Keratinocyte (primary cell): ENCODE data around the gene MFSD11.

Source experiments
- EZH2 ChIP-seq: IDR thresholded peaks from one replicate; pipeline ENCODE4 v1.6.1; 2012; ENCODE audit warnings: inconsistent platforms, mild to moderate bottlenecking, low read length, moderate library complexity
- TF ChIP-seq, protein P1 (sequence below), 3 experiments: IDR thresholded peaks in 1 of 3; conservative IDR thresholded peaks in 1 of 3; optimal IDR thresholded peaks in 1 of 3; 2 replicates in 2 of 3; 3 replicates in 1 of 3; pipeline versions ENCODE3 to v1.5.1; 2011; ENCODE audit warnings: low read length in 3 of 3, mild to moderate bottlenecking in 3 of 3, moderate library complexity in 2 of 3, control low read depth in 1 of 3, inconsistent platforms in 1 of 3; ENCODE audit not compliant: insufficient read depth in 2 of 3; ENCODE audit errors: extremely low read depth in 1 of 3

DNA sequence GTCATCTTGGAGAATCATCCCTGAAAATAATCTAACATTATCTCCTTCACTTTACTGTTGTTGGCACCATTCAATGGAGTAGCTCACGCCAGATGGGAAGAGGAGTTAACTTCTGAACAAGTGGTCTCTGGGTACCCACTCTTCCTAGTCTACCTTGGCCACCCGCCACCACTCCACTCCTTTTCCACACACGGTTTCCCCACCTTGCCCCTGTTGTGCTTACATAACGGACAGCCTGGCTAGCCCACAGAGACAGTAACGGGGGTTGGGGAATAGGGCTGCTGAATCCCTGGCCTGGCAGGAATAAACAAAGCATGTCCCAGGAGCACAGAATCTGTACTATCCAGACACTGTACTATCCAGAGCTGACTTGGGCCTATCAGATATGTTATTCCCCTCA, 23.6 kb upstream of the MFSD11 start:
- no peak for TF ChIP-seq EZH2
- TF ChIP-seq, protein P1, sequence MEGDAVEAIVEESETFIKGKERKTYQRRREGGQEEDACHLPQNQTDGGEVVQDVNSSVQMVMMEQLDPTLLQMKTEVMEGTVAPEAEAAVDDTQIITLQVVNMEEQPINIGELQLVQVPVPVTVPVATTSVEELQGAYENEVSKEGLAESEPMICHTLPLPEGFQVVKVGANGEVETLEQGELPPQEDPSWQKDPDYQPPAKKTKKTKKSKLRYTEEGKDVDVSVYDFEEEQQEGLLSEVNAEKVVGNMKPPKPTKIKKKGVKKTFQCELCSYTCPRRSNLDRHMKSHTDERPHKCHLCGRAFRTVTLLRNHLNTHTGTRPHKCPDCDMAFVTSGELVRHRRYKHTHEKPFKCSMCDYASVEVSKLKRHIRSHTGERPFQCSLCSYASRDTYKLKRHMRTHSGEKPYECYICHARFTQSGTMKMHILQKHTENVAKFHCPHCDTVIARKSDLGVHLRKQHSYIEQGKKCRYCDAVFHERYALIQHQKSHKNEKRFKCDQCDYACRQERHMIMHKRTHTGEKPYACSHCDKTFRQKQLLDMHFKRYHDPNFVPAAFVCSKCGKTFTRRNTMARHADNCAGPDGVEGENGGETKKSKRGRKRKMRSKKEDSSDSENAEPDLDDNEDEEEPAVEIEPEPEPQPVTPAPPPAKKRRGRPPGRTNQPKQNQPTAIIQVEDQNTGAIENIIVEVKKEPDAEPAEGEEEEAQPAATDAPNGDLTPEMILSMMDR (optimal IDR thresholded peaks at IDR 0.05 in 1 of 3, IDR thresholded peaks at IDR 0.05 in 1 of 3, conservative IDR thresholded peaks at IDR 0.05 in 1 of 3; ENCODE audit: extremely low read depth in 1 of 3, insufficient read depth in 2 of 3, low read length in 3 of 3), result no peak
